Astrocyte of the spinal cord (primary cell): ENCODE data around the gene PLBD2.

Source experiments
- DNase-seq: peaks from one replicate; pipeline ENCODE4 v3.0.0; 2011; ENCODE audit warnings: low read depth, low spot score
- H3K4me3 ChIP-seq: 2 replicates; pipeline ENCODE4 v1.5.1; 2011; ENCODE audit warnings: low read depth, mild to moderate bottlenecking, low read length, moderate library complexity
- in situ Hi-C: cut with HindIII; loops from 2 replicates; pipeline ENCODE4 v1.10.0; 2017; ENCODE audit warnings: low sequenced_read_pairs
- TF ChIP-seq, protein P1 (sequence below): IDR thresholded peaks from 2 replicates; pipeline ENCODE4 v1.5.1; 2012; ENCODE audit warnings: low read depth, mild to moderate bottlenecking, low read length, inconsistent platforms

PLBD2 gene

DNA sequence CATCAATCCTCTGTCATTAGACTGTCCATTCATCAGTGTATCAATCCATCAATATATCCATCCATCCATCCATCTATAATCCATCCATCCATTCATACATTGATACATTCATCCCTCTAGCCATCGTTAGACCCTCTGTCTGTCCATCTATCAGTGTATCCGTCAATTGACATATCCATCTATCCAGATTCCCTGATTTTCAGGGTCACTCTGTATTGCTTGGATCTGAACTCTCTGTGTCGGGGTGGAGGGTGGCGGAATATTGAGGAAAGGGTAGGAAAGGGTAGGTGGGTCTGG, 80.9 kb downstream of the PLBD2 start:
- DNase-seq = no peak
- TF ChIP-seq, protein P1, sequence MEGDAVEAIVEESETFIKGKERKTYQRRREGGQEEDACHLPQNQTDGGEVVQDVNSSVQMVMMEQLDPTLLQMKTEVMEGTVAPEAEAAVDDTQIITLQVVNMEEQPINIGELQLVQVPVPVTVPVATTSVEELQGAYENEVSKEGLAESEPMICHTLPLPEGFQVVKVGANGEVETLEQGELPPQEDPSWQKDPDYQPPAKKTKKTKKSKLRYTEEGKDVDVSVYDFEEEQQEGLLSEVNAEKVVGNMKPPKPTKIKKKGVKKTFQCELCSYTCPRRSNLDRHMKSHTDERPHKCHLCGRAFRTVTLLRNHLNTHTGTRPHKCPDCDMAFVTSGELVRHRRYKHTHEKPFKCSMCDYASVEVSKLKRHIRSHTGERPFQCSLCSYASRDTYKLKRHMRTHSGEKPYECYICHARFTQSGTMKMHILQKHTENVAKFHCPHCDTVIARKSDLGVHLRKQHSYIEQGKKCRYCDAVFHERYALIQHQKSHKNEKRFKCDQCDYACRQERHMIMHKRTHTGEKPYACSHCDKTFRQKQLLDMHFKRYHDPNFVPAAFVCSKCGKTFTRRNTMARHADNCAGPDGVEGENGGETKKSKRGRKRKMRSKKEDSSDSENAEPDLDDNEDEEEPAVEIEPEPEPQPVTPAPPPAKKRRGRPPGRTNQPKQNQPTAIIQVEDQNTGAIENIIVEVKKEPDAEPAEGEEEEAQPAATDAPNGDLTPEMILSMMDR = no peak
- in situ Hi-C loops = no loop called here
- H3K4me3 ChIP-seq = no peak overlapping the region

DNA sequence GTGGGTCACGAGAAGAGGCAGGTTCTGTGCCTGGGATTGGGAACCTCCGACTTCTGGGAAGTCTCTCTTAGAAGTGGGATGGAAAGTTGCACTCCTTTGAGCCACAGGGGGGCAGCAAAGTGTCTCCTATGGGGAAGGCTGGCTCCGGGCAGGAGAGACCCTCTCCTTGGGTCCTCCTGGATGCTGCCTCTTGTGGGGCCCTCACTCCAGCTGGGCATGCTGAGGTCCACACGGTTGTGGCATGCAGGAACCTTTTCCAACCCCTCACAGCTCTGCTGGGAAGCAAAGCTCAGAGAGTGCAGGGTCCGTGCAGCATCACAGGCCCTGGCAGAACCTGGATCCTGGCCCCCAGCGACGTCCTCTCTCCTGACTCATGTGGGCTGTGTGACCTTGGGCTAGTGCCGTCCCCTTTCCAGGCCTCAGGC, 81.2 kb downstream of the PLBD2 start:
- TF ChIP-seq, protein P1 = peak; percentile 77
- DNase-seq = peak; percentile 27
- H3K4me3 ChIP-seq = no peak overlapping the region
- in situ Hi-C loops = no loop called here

DNA sequence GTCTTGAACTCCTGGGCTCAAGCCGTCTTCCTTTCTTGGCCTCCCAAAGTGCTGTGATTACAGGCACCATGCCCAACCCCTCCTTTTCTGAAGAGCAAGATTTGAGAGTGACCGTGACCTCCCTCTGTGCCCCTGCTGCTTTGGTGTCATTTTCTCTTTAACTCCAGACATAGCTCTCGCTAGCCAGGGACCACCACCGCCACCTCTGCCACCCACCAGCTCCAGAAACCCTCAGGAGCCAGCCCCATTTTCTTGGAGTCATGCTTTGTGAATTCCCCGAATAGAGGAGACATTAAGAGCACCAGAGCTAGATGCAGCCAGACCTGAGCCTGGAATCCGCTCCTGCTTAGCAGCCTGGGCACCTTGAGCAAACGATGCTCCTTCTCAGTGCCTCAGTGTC, 81.9 kb downstream of the PLBD2 start:
- in situ Hi-C loops = no loop called here
- H3K4me3 ChIP-seq = no peak overlapping the region
- no peak for DNase-seq
- TF ChIP-seq, protein P1 = no peak
